Measurements from ENCODE around the gene MIEF2.

The MIEF2 gene

GRCh38 chr17:18224053-18224386 is 36.4 kb upstream of the MIEF2 start:
- no peak for DNase-seq
- in situ Hi-C loops (cut with HindIII; ENCODE audit: low pct_ligation_motif_present, low sequenced_read_pairs): no loop called here
- TF ChIP-seq, protein P1, sequence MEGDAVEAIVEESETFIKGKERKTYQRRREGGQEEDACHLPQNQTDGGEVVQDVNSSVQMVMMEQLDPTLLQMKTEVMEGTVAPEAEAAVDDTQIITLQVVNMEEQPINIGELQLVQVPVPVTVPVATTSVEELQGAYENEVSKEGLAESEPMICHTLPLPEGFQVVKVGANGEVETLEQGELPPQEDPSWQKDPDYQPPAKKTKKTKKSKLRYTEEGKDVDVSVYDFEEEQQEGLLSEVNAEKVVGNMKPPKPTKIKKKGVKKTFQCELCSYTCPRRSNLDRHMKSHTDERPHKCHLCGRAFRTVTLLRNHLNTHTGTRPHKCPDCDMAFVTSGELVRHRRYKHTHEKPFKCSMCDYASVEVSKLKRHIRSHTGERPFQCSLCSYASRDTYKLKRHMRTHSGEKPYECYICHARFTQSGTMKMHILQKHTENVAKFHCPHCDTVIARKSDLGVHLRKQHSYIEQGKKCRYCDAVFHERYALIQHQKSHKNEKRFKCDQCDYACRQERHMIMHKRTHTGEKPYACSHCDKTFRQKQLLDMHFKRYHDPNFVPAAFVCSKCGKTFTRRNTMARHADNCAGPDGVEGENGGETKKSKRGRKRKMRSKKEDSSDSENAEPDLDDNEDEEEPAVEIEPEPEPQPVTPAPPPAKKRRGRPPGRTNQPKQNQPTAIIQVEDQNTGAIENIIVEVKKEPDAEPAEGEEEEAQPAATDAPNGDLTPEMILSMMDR (IDR thresholded peaks at IDR 0.05; ENCODE audit: low read depth, low read length, missing control alignments): no peak
- no peaks in the 10 kb centered on the region for H3K36me3 ChIP-seq (replicated peaks)
- H3K27ac ChIP-seq: no peak overlapping the region
- no peak overlapping the region for H3K4me3 ChIP-seq (ENCODE audit: low read depth, low read length)
- no peaks in the 10 kb centered on the region for H3K27me3 ChIP-seq (replicated peaks)

- no peaks in the 10 kb centered on the region for H3K36me3 ChIP-seq (replicated peaks)
- no peak for DNase-seq
- TF ChIP-seq, protein P1 (IDR thresholded peaks at IDR 0.05; ENCODE audit: low read depth, low read length, missing control alignments): no peak
- in situ Hi-C loops (cut with HindIII; ENCODE audit: low pct_ligation_motif_present, low sequenced_read_pairs): no loop called here
- peak overlapping the region; percentile 51 for H3K4me3 ChIP-seq (ENCODE audit: low read depth, low read length)
- H3K27me3 ChIP-seq (replicated peaks): no peaks in the 10 kb centered on the region
- H3K27ac ChIP-seq: no peak overlapping the region
These were observed 35.9 kb upstream of the MIEF2 start for GRCh38 chr17:18224387-18225120.

DNA sequence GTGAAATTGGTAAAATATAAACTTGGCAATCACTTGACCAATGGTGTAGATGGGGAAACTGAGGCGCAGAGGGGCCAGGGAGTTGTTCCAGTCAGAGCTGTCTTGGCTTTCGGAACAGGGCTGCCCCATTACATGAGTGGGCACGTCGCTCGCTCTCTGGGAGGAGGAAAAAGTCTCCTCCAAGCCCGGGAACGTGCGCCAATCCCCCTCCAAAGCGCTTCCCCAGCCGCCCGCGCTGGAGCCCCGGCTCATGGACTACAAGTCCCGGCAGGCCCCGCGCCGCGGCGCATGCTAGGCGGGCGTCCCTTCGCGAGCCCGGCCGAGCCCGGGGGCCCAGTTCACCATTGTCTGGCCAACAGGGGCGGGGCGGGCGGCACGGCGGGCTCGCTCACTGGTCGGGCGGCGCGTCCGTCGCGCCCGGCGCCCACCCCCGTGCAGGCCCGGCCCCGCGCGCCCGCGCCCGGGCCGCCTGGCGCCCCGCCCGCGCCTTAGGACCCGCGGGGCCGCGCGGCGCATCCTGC is 35.3 kb upstream of the MIEF2 start, which contains the start of gene LLGL1:
Gene LLGL1, plus strand, starts transcription at position 515 of the 521 bp plus-strand sequence. CDS start 48 bp downstream, outside the sequence.
- H3K27me3 ChIP-seq (replicated peaks): no peaks in the 10 kb centered on the region
- H3K4me3 ChIP-seq (ENCODE audit: low read depth, low read length): peak within 1 kb of the TSS; percentile 86
- TF ChIP-seq, protein P1 (IDR thresholded peaks at IDR 0.05; ENCODE audit: low read depth, low read length, missing control alignments): no peak
- DNase-seq: peak; percentile 90
- in situ Hi-C loops (cut with HindIII; ENCODE audit: low pct_ligation_motif_present, low sequenced_read_pairs): no loop called here
- H3K36me3 ChIP-seq (replicated peaks): no peaks in the 10 kb centered on the region
- no peak within 1 kb of the TSS for H3K27ac ChIP-seq

GRCh38 chr17:18225642-18226283 is 34.7 kb upstream of the MIEF2 start:
- TF ChIP-seq, protein P1 (IDR thresholded peaks at IDR 0.05; ENCODE audit: low read depth, low read length, missing control alignments): no peak
- Histone ChIP-seq H3K27ac (no peak overlapping the region), H3K4me3 (ENCODE audit: low read depth, low read length) (peak overlapping the region; percentile 86), H3K36me3 (replicated peaks) (no peaks in the 10 kb centered on the region), H3K27me3 (replicated peaks) (no peaks in the 10 kb centered on the region)
- in situ Hi-C loops (cut with HindIII; ENCODE audit: low pct_ligation_motif_present, low sequenced_read_pairs): no loop called here
- DNase-seq: no peak

- in situ Hi-C loops (cut with HindIII; ENCODE audit: low pct_ligation_motif_present, low sequenced_read_pairs): no loop called here
- no peak overlapping the region for H3K27ac ChIP-seq
- no peaks in the 10 kb centered on the region for H3K27me3 ChIP-seq (replicated peaks)
- DNase-seq: no peak
- H3K36me3 ChIP-seq (replicated peaks): no peaks in the 10 kb centered on the region
- TF ChIP-seq, protein P1 (IDR thresholded peaks at IDR 0.05; ENCODE audit: low read depth, low read length, missing control alignments): no peak
- peak overlapping the region; percentile 86 for H3K4me3 ChIP-seq (ENCODE audit: low read depth, low read length)
These were observed 34.0 kb upstream of the MIEF2 start for GRCh38 chr17:18226284-18226945.

Data from brain microvascular endothelial cell (primary cell).